ENCODE data around the gene GALNT5. TPM values are rescaled to one million over a fixed set of nuclear protein-coding genes. Genes with fewer than 3 reads are reported as not detected.
"Not testable (repeated sequence)": the region's sequence is repeated elsewhere in the genome, so short reads cannot be mapped to it uniquely, and the experiment has no call there.

Gene GALNT5
- total RNA-seq, 1 donor from 2014 or later: 0.30 TPM

- DNase-seq (ENCODE audit: missing footprints) (no peak), ATAC-seq (no peak)
- intact Hi-C loops (cut with DNase I): no loop called here
Measured at GRCh38 chr2:157271590-157272203, 14.2 kb downstream of the GALNT5 start.

GRCh38 chr2:157279311-157279710, 21.8 kb downstream of the GALNT5 start:
- intact Hi-C loops (cut with DNase I); DNase-seq (ENCODE audit: missing footprints); ATAC-seq: not testable (repeated sequence)

GRCh38 chr2:157281316-157281715, 23.8 kb downstream of the GALNT5 start:
- ATAC-seq: no peak
- no peak for DNase-seq (ENCODE audit: missing footprints)
- intact Hi-C loops (cut with DNase I): no loop called here

GRCh38 chr2:157283468-157283867, 26.0 kb downstream of the GALNT5 start:
- intact Hi-C loops (cut with DNase I): no loop called here
- DNase-seq (ENCODE audit: missing footprints) (no peak), ATAC-seq (no peak)

- no peak for ATAC-seq
- intact Hi-C loops (cut with DNase I): no loop called here
- no peak for DNase-seq (ENCODE audit: missing footprints)
Measured at GRCh38 chr2:157287160-157287559, 29.7 kb downstream of the GALNT5 start.

- intact Hi-C loops (cut with DNase I): no loop called here
- no peak for ATAC-seq
- DNase-seq (ENCODE audit: missing footprints): no peak
Measured at GRCh38 chr2:157290525-157290924, 33.0 kb downstream of the GALNT5 start.

GRCh38 chr2:157291018-157291417, 33.5 kb downstream of the GALNT5 start:
- intact Hi-C loops (cut with DNase I): no loop called here
- DNase-seq (ENCODE audit: missing footprints): no peak
- no peak for ATAC-seq

- ATAC-seq: no peak
- no peak for DNase-seq (ENCODE audit: missing footprints)
- intact Hi-C loops (cut with DNase I): no loop called here
Measured at GRCh38 chr2:157292853-157293252, 35.3 kb downstream of the GALNT5 start.

GRCh38 chr2:157296490-157296889, 39.0 kb downstream of the GALNT5 start:
- intact Hi-C loops (cut with DNase I): no loop called here
- ATAC-seq (no peak), DNase-seq (ENCODE audit: missing footprints) (no peak)

- no peak for ATAC-seq
- DNase-seq (ENCODE audit: missing footprints): no peak
- intact Hi-C loops (cut with DNase I): no loop called here
Measured at GRCh38 chr2:157296958-157297357, 39.5 kb downstream of the GALNT5 start.

- ATAC-seq: no peak
- intact Hi-C loops (cut with DNase I): loop anchor here (5.0 kb wide), 3 partner anchors 36 to 291 kb away; no protein-coding TSS in a partner anchor
- DNase-seq (ENCODE audit: missing footprints): no peak
Measured at GRCh38 chr2:157301307-157301706, 43.8 kb downstream of the GALNT5 start.

- peak; percentile 54 for ATAC-seq
- intact Hi-C loops (cut with DNase I): loop anchor here (5.0 kb wide), 3 partner anchors 35 to 290 kb away; no protein-coding TSS in a partner anchor
- DNase-seq (ENCODE audit: missing footprints): no peak
Measured at GRCh38 chr2:157302492-157303099, 45.1 kb downstream of the GALNT5 start.

GRCh38 chr2:157303612-157304011, 46.1 kb downstream of the GALNT5 start:
- intact Hi-C loops (cut with DNase I): loop anchor here (5.0 kb wide), 3 partner anchors 34 to 289 kb away; no protein-coding TSS in a partner anchor
- ATAC-seq (no peak), DNase-seq (ENCODE audit: missing footprints) (no peak)

- ATAC-seq (no peak), DNase-seq (ENCODE audit: missing footprints) (no peak)
- intact Hi-C loops (cut with DNase I): loop anchor here (5.0 kb wide), 3 partner anchors 32 to 287 kb away; no protein-coding TSS in a partner anchor
Measured at GRCh38 chr2:157304811-157305722, 47.6 kb downstream of the GALNT5 start.

- DNase-seq (ENCODE audit: missing footprints): no peak
- intact Hi-C loops (cut with DNase I): no loop called here
- ATAC-seq: no peak
Measured at GRCh38 chr2:157305723-157306110, 48.2 kb downstream of the GALNT5 start.

- ATAC-seq (no peak), DNase-seq (ENCODE audit: missing footprints) (no peak)
- intact Hi-C loops (cut with DNase I): no loop called here
Measured at GRCh38 chr2:157307021-157307420, 49.5 kb downstream of the GALNT5 start.

- intact Hi-C loops (cut with DNase I): no loop called here
- DNase-seq (ENCODE audit: missing footprints) (no peak), ATAC-seq (no peak)
Measured at GRCh38 chr2:157309878-157310277, 52.4 kb downstream of the GALNT5 start.

- intact Hi-C loops (cut with DNase I): no loop called here
- no peak for ATAC-seq
- DNase-seq (ENCODE audit: missing footprints): no peak
Measured at GRCh38 chr2:157311706-157312105, 54.2 kb downstream of the GALNT5 start.

- no peak for ATAC-seq
- intact Hi-C loops (cut with DNase I): no loop called here
- no peak for DNase-seq (ENCODE audit: missing footprints)
Measured at GRCh38 chr2:157312866-157313486, 55.5 kb downstream of the GALNT5 start.
